ENCODE results near the gene ZNF142. TPM values are rescaled to one million over a fixed set of nuclear protein-coding genes. Genes with fewer than 3 reads are reported as not detected.
A peak's percentile ranks its signal among the peaks of the same experiment; 100 is the strongest.

Gene ZNF142
- total and polyA plus RNA-seq, 7 experiments from 2014 or later: 6.0 to 49.8 (median 40.7) TPM

DNA sequence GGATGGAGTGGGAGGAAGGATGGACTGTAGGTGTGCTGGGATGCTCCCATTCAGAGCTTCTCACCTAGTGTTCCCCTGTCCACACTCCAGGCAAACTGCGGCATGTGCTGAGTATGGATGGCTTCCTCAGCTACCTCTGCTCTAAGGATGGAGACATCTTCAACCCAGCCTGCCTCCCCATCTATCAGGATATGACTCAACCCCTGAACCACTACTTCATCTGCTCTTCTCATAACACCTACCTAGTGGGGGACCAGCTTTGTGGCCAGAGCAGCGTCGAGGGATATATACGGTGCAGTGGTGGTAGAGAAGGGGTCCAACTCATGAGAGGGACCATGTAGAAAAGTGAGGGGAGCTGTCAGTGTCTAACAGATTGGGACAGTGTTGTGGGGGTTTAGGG is 31.5 kb downstream of the ZNF142 start:
- Mint-ChIP-seq H3K27me3 (no peaks in the 10 kb centered on the region), H3K36me3 (peaks cover 0 to 3% (median 0%) of the 10 kb centered on the region in 5 donors), H3K4me3 (no peak overlapping the region), H3K27ac (no peak overlapping the region), H3K4me1 (peaks cover 0 to 6% (median 4%) of the 10 kb centered on the region in 7 donors), H3K9me3 (no peaks in the 10 kb centered on the region)
- POLR2A ChIA-PET: interaction anchor here (0.5 kb wide), 1 partner anchor 59 kb away, joined by 3 read pairs; no protein-coding TSS in a partner anchor
- DNase-seq (no peak), ATAC-seq (no peak)
- intact Hi-C loops (cut with micrococcal nuclease): no loop called here
- Histone ChIP-seq H3K4me1 (ENCODE audit: control insufficient read depth in 2 of 2, insufficient read depth in 2 of 2, low read length in 2 of 2) (no peaks in the 10 kb centered on the region), H3K9me3 (ENCODE audit: control insufficient read depth in 2 of 3, low read length in 3 of 3) (no peaks in the 10 kb centered on the region), H3K36me3 (ENCODE audit: control insufficient read depth in 2 of 3, insufficient read depth in 3 of 3, low read length in 3 of 3) (no peaks in the 10 kb centered on the region), H3K27ac (ENCODE audit: low read depth, low read length) (no peak overlapping the region), H3K4me3 (ENCODE audit: low read length) (no peak overlapping the region), H3K27me3 (ENCODE audit: control insufficient read depth in 2 of 2, insufficient read depth in 2 of 2, low read length in 2 of 2) (no peaks in the 10 kb centered on the region)
- CTCF ChIA-PET: no interaction called here

GRCh38 chr2:218626369-218626768 is 33.1 kb downstream of the ZNF142 start:
- POLR2A ChIA-PET: no interaction called here
- no peak overlapping the region for H3K27ac Mint-ChIP-seq
- CTCF ChIA-PET: interaction anchor here (0.6 kb wide), 1 partner anchor 327 kb away, joined by 4 read pairs; no protein-coding TSS in a partner anchor

GRCh38 chr2:218623366-218623705 is 36.1 kb downstream of the ZNF142 start:
- no peak overlapping the region for H3K27ac ChIP-seq (ENCODE audit: low read depth, low read length)
- H3K9me3 Mint-ChIP-seq: no peaks in the 10 kb centered on the region
- intact Hi-C loops (cut with micrococcal nuclease): no loop called here
- H3K4me3 ChIP-seq (ENCODE audit: low read length): no peak overlapping the region
- H3K27me3 Mint-ChIP-seq: no peaks in the 10 kb centered on the region
- ATAC-seq: no peak
- CTCF ChIA-PET: no interaction called here
- POLR2A ChIA-PET: no interaction called here
- H3K36me3 Mint-ChIP-seq: peaks cover 0 to 6% (median 0%) of the 10 kb centered on the region in 5 donors
- peak overlapping the region in 1 of 9 donors; percentile 46 for H3K27ac Mint-ChIP-seq
- no peaks in the 10 kb centered on the region for H3K9me3 ChIP-seq (ENCODE audit: control insufficient read depth in 2 of 3, low read length in 3 of 3)
- no peaks in the 10 kb centered on the region for H3K36me3 ChIP-seq (ENCODE audit: control insufficient read depth in 2 of 3, insufficient read depth in 3 of 3, low read length in 3 of 3)
- H3K4me1 Mint-ChIP-seq: peaks cover 0 to 6% (median 4%) of the 10 kb centered on the region in 7 donors
- no peaks in the 10 kb centered on the region for H3K27me3 ChIP-seq (ENCODE audit: control insufficient read depth in 2 of 2, insufficient read depth in 2 of 2, low read length in 2 of 2)
- H3K4me1 ChIP-seq (ENCODE audit: control insufficient read depth in 2 of 2, insufficient read depth in 2 of 2, low read length in 2 of 2): no peaks in the 10 kb centered on the region
- no peak overlapping the region for H3K4me3 Mint-ChIP-seq
- no peak for DNase-seq

More at GRCh38 chr2:218626369-218626768, 33.1 kb downstream of the ZNF142 start:
- Histone ChIP-seq H3K4me1 (ENCODE audit: control insufficient read depth in 2 of 2, insufficient read depth in 2 of 2, low read length in 2 of 2) (no peaks in the 10 kb centered on the region), H3K36me3 (ENCODE audit: control insufficient read depth in 2 of 3, insufficient read depth in 3 of 3, low read length in 3 of 3) (no peaks in the 10 kb centered on the region), H3K9me3 (ENCODE audit: control insufficient read depth in 2 of 3, low read length in 3 of 3) (no peaks in the 10 kb centered on the region), H3K27ac (ENCODE audit: low read depth, low read length) (no peak overlapping the region), H3K27me3 (ENCODE audit: control insufficient read depth in 2 of 2, insufficient read depth in 2 of 2, low read length in 2 of 2) (no peaks in the 10 kb centered on the region), H3K4me3 (ENCODE audit: low read length) (no peak overlapping the region)
- ATAC-seq: no peak
- intact Hi-C loops (cut with micrococcal nuclease): no loop called here
- DNase-seq: no peak
- Mint-ChIP-seq H3K4me3 (no peak overlapping the region), H3K9me3 (no peaks in the 10 kb centered on the region), H3K27me3 (no peaks in the 10 kb centered on the region), H3K36me3 (peaks cover 0 to 3% (median 0%) of the 10 kb centered on the region in 5 donors), H3K4me1 (peaks cover 0 to 6% (median 4%) of the 10 kb centered on the region in 7 donors)

DNA sequence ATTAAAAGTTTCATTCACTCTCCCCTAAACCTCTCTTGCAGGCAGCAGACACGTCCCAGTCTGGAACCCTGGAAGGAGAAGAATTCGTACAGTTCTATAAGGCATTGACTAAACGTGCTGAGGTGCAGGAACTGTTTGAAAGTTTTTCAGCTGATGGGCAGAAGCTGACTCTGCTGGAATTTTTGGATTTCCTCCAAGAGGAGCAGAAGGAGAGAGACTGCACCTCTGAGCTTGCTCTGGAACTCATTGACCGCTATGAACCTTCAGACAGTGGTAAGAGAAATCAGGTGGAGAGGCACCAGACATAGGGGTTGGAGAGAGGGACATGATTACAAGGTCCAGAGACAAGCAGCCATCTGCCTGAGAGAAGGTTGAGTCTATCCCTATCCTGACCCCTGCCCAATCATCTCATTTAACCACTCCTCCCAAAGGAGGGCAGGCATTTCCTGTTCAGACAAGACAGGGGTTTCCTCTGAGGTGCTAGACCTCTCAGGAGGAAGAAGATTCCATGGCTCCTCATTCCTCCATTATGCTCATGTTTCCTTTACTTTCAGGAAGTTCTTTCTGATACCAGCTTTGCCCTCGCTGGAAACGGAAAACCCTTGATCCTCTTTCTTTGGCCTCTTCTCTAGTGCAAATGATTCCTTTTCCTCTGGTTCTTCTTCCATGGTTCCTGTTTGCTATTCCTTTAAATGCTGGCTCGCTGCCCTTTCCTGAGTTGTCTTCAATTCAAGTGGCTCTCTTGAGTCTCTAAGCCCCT is 36.6 kb downstream of the ZNF142 start:
- Mint-ChIP-seq H3K27me3 (no peaks in the 10 kb centered on the region), H3K9me3 (no peaks in the 10 kb centered on the region), H3K4me3 (no peak overlapping the region), H3K36me3 (peaks cover 0 to 6% (median 0%) of the 10 kb centered on the region in 5 donors), H3K27ac (no peak overlapping the region), H3K4me1 (peaks cover 0 to 6% (median 4%) of the 10 kb centered on the region in 7 donors)
- Histone ChIP-seq H3K27me3 (ENCODE audit: control insufficient read depth in 2 of 2, insufficient read depth in 2 of 2, low read length in 2 of 2) (no peaks in the 10 kb centered on the region), H3K36me3 (ENCODE audit: control insufficient read depth in 2 of 3, insufficient read depth in 3 of 3, low read length in 3 of 3) (no peaks in the 10 kb centered on the region), H3K9me3 (ENCODE audit: control insufficient read depth in 2 of 3, low read length in 3 of 3) (no peaks in the 10 kb centered on the region), H3K4me1 (ENCODE audit: control insufficient read depth in 2 of 2, insufficient read depth in 2 of 2, low read length in 2 of 2) (no peaks in the 10 kb centered on the region), H3K27ac (ENCODE audit: low read depth, low read length) (no peak overlapping the region), H3K4me3 (ENCODE audit: low read length) (no peak overlapping the region)
- ATAC-seq: no peak
- intact Hi-C loops (cut with micrococcal nuclease): no loop called here
- ChIA-PET POLR2A (no interaction called here), CTCF (no interaction called here)
- no peak for DNase-seq

DNA sequence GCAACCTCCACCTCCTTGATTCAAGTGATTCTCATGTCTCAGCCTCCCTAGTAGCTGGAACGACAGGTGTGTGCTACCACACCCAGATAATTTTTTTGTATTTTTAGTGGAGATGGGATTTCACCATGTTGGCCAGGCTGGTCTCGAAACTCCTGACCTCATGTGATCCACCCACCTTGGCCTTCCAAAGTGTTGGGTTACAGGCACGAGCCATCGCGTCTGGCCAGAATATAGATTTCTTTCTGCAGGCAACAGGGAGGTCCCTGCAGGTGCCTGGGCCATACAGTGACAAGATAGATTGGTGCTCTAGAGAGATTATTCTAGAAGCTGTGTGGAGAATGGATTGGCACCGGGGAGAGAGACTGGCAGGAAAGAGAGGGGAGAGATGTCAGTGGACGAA is 38.4 kb downstream of the ZNF142 start:
- Histone ChIP-seq H3K27me3 (ENCODE audit: control insufficient read depth in 2 of 2, insufficient read depth in 2 of 2, low read length in 2 of 2) (no peaks in the 10 kb centered on the region), H3K9me3 (ENCODE audit: control insufficient read depth in 2 of 3, low read length in 3 of 3) (no peaks in the 10 kb centered on the region), H3K27ac (ENCODE audit: low read depth, low read length) (no peak overlapping the region), H3K36me3 (ENCODE audit: control insufficient read depth in 2 of 3, insufficient read depth in 3 of 3, low read length in 3 of 3) (no peaks in the 10 kb centered on the region), H3K4me3 (ENCODE audit: low read length) (no peak overlapping the region), H3K4me1 (ENCODE audit: control insufficient read depth in 2 of 2, insufficient read depth in 2 of 2, low read length in 2 of 2) (no peaks in the 10 kb centered on the region)
- no peak for DNase-seq
- ChIA-PET POLR2A (no interaction called here), CTCF (no interaction called here)
- H3K27me3 Mint-ChIP-seq: no peaks in the 10 kb centered on the region
- H3K27ac Mint-ChIP-seq: no peak overlapping the region
- H3K9me3 Mint-ChIP-seq: no peaks in the 10 kb centered on the region
- ATAC-seq: no peak
- peaks cover 0 to 6% (median 4%) of the 10 kb centered on the region in 7 donors for H3K4me1 Mint-ChIP-seq
- no peak overlapping the region for H3K4me3 Mint-ChIP-seq
- intact Hi-C loops (cut with micrococcal nuclease): no loop called here
- peaks cover 0 to 6% (median 0%) of the 10 kb centered on the region in 5 donors for H3K36me3 Mint-ChIP-seq

DNA sequence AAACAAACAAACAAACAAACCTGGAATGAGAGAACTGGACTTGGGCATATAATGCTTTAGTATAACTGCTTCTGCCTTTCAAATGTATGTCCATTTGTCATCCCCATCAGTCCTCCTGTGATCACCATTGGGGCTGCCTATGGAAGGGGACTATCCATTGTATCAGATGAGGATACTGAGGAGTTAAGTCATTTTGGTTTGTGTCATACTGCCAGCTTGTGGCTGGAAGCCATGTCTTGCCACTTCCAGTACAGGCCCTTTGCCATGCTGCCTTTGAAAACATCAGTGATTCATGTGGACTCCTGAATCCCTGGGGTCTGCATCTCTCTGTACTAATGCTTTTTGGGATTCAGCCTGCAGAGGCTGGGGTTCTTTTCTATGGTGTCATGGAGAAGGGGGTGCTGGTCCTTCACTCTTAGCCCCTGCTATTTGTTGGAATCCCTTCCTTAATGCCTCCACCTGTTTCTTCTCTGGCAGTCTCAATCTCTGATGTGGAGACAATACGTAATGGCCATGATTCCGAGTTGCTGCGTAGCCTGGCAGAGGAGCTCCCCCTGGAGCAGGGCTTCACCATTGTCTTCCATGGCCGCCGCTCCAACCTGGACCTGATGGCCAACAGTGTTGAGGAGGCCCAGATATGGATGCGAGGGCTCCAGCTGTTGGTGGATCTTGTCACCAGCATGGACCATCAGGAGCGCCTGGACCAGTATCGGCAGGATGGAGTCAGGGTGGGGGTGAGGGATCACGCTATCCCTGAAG is 41.1 kb downstream of the ZNF142 start:
- peaks cover 0 to 4% (median 0%) of the 10 kb centered on the region in 5 donors for H3K27me3 Mint-ChIP-seq
- no peak for ATAC-seq
- CTCF ChIA-PET: no interaction called here

More for the DNA sequence above, 41.1 kb downstream of the ZNF142 start:
- Mint-ChIP-seq H3K9me3 (no peaks in the 10 kb centered on the region), H3K36me3 (peaks cover 0 to 6% (median 0%) of the 10 kb centered on the region in 5 donors), H3K4me1 (peaks cover 0 to 4% (median 3%) of the 10 kb centered on the region in 7 donors), H3K4me3 (no peak overlapping the region), H3K27ac (no peak overlapping the region)
- intact Hi-C loops (cut with micrococcal nuclease): no loop called here
- Histone ChIP-seq H3K4me1 (ENCODE audit: control insufficient read depth in 2 of 2, insufficient read depth in 2 of 2, low read length in 2 of 2) (no peaks in the 10 kb centered on the region), H3K27ac (ENCODE audit: low read depth, low read length) (no peak overlapping the region), H3K4me3 (ENCODE audit: low read length) (no peak overlapping the region), H3K36me3 (ENCODE audit: control insufficient read depth in 2 of 3, insufficient read depth in 3 of 3, low read length in 3 of 3) (no peaks in the 10 kb centered on the region), H3K9me3 (ENCODE audit: control insufficient read depth in 2 of 3, low read length in 3 of 3) (no peaks in the 10 kb centered on the region), H3K27me3 (ENCODE audit: control insufficient read depth in 2 of 2, insufficient read depth in 2 of 2, low read length in 2 of 2) (no peaks in the 10 kb centered on the region)
- POLR2A ChIA-PET: no interaction called here
- no peak for DNase-seq

All from naive thymus-derived CD4-positive, alpha-beta T cell (primary cell).